GM18858 (cell line): ENCODE data around the gene ENPP3.
"Not testable (repeated sequence)": the region's sequence is repeated elsewhere in the genome, so short reads cannot be mapped to it uniquely, and the experiment has no call there.

ENCODE experiments used
- ATAC-seq: cut with Tn5 transposase; IDR thresholded peaks from one replicate; pipeline ENCODE4 v1.9.1; 2021; ENCODE audit not compliant: unreplicated experiment

ENPP3 gene

GRCh38 chr6:131733376-131734016 is 96.4 kb downstream of the ENPP3 start:
- ATAC-seq, result no peak

GRCh38 chr6:131736003-131736596 is 99.0 kb downstream of the ENPP3 start:
- ATAC-seq, result no peak

DNA sequence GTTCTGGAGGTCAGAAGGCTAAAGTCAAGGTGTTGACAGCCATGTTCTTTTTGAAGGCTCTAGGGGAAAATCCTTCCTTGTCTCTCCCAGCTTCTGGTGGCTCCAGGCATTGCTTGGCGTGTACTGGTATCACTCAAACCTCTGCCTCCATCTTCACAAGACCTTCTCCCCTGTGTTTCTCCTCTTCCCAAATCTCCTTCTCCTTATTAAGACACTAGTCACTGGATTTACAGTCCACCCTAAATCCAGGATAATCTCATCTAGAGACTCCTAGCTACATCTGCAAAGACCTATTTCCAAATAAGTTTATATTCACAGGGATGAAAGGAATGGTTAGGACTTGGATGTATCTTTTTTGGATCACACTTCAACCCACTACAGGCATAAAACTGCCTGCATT is 99.7 kb downstream of the ENPP3 start:
- no peak for ATAC-seq

DNA sequence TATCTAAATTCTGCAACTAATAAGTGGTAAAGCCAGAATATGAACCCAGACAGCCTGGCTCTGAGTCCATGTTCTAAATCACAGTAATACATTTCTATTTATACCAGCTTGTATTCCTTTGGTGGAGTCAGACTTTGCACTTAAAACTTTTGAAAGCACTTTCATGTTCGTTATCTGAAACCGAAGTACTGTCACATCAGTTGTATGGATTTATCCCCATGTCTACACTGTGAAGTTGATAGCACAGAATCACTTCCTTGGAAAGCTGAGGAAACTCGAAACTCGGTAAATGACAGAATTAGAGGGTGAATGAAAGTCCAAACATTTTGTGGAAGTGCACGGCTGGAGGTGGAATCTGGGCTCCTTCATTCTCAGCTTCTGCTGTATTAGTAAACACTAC is 102.0 kb downstream of the ENPP3 start:
- ATAC-seq, result no peak

GRCh38 chr6:131740161-131740560 is 103.1 kb downstream of the ENPP3 start:
- no peak for ATAC-seq

- no peak for ATAC-seq
Observed at GRCh38 chr6:131741688-131742393, 104.7 kb downstream of the ENPP3 start.

- no peak for ATAC-seq
Observed at GRCh38 chr6:131744432-131745287, 107.6 kb downstream of the ENPP3 start.

DNA sequence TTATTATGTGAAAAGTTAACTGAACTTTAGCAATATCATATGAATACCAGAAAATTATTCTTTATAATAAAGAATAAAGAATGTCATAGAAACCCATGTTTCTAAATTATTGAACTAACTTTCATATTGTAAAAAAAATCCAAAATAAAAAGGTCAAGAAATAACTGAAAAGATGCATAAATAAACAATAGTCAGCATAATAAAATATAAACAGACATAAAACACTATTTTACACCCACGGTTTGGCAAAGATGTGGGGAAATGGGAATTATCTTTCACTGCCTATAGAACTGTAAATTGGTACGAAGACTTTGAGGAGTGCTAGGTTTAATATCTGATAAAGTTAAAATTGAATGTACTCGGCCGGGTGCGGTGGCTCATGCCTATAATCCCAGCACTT is 108.4 kb downstream of the ENPP3 start:
- no peak for ATAC-seq

DNA sequence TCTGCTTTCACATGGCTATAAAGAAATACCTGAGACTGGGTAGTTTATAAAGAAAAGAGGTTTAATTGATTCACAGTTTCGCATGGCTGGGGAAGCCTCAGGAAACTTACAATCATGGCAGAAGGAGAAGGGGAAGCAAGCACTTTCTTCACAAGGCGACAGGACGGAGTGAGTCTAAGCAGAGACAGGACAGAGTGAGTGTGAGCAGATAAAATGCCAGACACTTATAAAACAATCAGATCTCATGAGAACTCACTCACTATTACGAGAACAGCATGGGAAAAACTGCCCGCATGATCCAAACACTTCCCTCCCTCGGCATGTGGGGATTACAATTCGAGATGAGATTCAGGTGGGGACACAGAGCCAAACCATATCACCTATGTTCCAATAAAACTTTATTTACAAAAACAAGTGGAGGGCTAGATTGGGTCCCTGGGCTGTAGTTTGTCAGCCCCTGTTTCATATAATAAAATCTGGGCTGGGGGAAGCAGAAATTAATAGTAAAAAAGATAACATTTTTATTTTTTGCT is 110.8 kb downstream of the ENPP3 start:
- ATAC-seq, result no peak

DNA sequence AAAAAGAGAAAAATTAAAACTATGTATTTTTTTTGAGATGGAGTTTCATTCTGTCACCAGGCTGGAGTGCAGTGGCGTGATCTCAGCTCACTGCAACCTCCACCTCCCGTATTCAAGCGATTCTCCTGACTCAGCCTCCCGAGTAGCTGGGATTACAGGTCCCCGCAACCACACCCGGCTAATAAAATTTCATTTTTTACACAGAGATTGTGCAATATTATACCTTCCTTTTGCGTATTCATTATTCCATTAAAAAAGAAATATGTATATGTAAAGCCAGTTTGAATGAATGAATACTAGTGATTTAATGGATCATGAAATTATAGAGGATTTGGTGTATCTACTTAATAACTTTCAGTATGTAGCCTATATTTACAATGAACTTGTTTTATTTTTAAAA is 111.9 kb downstream of the ENPP3 start:
- ATAC-seq, result no peak

- ATAC-seq, result not testable (repeated sequence)
Observed at GRCh38 chr6:131751012-131751715, 114.1 kb downstream of the ENPP3 start.

DNA sequence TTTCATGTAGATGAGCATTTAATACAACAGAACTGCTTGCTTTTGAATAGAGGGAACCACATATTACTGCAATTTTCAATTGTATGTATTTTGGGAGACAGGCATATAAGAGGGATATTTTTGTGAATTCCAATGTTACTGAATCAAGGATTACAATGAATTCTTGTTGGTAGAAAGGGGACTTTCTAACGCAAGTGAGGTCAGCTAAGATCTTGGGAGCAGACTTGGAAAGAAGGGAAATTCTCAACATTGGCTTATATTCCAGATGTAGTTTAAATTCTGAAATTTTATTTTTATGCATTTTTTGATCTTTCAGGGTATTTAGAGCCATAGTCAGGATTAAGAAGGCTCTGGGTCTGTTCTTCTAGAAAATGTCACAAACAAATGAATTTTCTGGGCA is 117.0 kb downstream of the ENPP3 start:
- ATAC-seq, result no peak

DNA sequence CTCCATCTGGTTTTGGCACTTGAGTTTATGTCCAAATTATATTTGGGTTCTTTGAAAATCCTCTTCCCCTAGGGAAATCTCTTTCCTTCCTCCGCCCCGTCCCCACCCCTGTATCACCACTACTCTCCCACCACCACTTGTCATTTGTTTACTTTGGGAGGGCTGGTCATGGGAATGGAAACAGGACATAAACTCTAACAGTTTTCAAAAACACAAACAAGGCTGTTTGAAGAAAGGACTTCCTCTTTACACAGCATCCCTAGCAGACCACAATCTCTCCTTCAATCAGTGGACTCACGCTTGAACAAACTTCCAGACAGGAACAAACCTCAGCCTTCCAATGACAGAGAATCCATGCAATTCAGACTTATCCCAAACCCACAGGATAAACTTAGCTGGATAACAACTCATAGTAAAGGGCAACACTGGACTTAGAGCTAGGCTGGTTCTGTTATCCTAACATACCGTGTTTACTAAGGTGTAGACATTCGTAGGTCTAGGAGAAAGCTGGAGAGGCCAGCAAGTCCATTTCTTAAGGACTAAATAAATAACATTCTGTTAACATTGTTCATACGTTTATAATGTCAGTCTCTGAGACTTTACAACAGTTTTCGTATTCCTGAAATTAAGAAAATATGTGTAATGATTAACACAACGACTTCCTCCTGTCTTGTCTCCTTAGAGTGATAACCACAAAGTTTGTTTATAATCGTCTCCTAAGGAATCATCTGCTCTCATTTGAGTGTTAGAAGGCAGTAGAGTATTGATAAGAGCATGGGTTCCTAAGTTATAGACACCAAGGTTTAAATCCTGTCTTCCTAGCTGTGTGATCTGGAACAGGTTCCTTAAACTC is 117.8 kb downstream of the ENPP3 start:
- ATAC-seq, result no peak

- ATAC-seq, result no peak
Observed at GRCh38 chr6:131755597-131755996, 118.5 kb downstream of the ENPP3 start.

- no peak for ATAC-seq
Observed at GRCh38 chr6:131756039-131756438, 118.9 kb downstream of the ENPP3 start.

DNA sequence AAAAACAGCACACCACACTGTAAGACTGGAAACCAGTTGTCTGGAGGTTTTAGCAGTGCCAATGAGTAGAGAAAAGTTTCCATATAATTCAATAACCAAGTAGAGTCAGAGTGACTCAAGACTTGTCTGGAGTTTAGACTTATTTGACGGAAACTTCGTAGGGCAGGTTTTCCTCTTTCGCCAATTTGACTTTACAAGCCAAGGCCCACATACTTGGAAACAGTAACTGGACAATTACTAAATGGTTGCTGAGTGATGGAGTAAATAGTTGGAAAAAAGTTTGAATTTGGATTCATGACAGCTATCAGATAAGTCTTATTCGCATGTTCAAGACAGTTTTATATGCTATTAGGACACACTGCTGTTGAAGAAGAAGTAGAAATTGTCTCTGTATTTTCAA is 121.8 kb downstream of the ENPP3 start:
- ATAC-seq, result no peak

DNA sequence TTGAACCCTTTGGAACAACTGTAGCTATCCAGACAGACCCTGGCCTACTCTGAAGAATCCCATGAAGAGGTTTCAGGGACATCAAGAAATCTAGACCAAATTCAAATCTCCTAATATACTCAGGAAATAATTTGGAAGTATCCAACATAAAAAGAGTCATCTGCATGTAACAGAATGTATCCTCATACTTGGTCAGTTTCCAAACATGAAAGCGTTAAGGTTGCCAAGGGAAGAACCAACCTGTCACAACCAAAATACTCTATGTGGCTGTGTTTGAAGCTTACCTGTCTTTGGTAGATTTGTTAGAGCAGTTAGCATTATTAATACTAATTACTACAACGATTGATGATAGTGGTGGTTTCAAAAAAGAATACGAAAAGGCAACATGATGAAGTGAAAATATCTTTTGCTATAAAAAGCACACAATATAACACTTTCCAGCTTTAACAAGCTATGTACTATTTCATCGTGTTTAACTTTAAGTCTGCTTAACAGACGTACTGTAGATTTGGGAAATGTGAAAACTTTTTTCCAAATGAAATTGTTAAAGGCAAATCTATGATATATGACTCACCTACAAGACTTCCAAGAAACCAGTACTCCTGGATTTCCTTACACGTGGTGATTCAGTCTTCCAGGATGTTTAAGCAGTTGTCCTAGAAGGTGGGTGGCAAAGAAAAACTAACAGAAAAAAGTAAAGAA is 124.1 kb downstream of the ENPP3 start:
- no peak for ATAC-seq

DNA sequence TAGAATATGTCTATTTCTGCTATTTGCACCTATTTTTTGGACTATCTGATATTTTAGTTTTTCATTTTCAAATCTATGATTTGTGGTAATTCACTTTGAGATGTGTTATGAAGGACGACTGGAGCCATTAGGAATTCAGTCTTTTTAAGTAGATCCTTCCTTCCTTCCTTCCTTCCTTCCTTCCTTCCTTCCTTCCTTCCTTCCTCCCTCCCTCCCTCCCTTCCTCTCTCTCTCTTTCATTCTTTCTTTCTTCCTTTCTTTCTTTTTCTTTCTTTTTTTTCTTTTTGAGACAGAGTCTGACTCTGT is 124.6 kb downstream of the ENPP3 start:
- no peak for ATAC-seq

DNA sequence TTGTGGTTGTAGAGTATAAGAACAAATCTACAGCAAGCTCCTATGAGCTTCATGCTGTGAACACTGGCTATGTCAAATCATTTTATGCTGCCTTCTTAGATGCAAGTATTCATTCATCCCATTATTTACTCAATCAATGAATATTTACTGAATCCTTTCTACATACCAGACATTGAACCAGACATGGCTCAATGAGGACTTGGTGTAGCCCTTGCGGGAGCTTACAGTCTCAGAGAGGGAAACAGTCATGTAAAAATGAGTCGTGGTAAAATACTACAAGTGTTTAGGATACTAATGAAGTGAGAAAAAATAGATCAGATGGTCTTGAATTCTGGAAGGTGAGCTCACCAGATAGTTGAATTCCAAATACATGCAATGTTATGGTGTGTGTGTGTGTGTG is 125.9 kb downstream of the ENPP3 start:
- ATAC-seq, result no peak
